Brain microvascular endothelial cell (primary cell): ENCODE measurements around the gene PCDH1.

Experiments
- DNase-seq: peaks from one replicate; pipeline ENCODE4 v3.0.0-alpha.2; 2020
- H3K27ac ChIP-seq: fragments of 250-450 bp; sonication (Bioruptor Pico); 2 replicates; pipeline ENCODE4 v1.5.1; 2020; ENCODE audit warnings: mild to moderate bottlenecking, moderate library complexity
- H3K27me3 ChIP-seq: fragments of 250-450 bp; sonication (Bioruptor Pico); replicated peaks from 2 replicates; pipeline ENCODE4 v1.5.1; 2020; ENCODE audit warnings: mild to moderate bottlenecking
- H3K36me3 ChIP-seq: fragments of 250-450 bp; sonication (Bioruptor Pico); replicated peaks from 2 replicates; pipeline ENCODE4 v1.5.1; 2020; ENCODE audit warnings: mild to moderate bottlenecking
- H3K4me3 ChIP-seq: 2 replicates; pipeline ENCODE4 v1.5.1; 2011; ENCODE audit warnings: low read depth, mild to moderate bottlenecking, control low read depth, low read length, moderate library complexity
- CTCF ChIP-seq: IDR thresholded peaks from 2 replicates; pipeline ENCODE4 v1.5.1; 2011; ENCODE audit warnings: low read depth, mild to moderate bottlenecking, moderate library complexity, low read length, control low read depth, inconsistent platforms; ENCODE audit errors: missing control alignments
- in situ Hi-C: cut with HindIII; loops from 2 replicates; pipeline ENCODE4 v1.10.0; 2017; ENCODE audit warnings: low sequenced_read_pairs, low pct_ligation_motif_present

Gene PCDH1

GRCh38 chr5:141914199-141914743, 36.1 kb upstream of the PCDH1 start:
- H3K4me3 ChIP-seq, result peak overlapping the region; percentile 43
- TF ChIP-seq CTCF, result peak; percentile 46
- no peak overlapping the region for H3K27ac ChIP-seq
- no peaks in the 10 kb centered on the region for H3K27me3 ChIP-seq
- no peak for DNase-seq
- in situ Hi-C loops, result no loop called here
- H3K36me3 ChIP-seq, result no peaks in the 10 kb centered on the region

GRCh38 chr5:141913560-141914198, 35.5 kb upstream of the PCDH1 start:
- no peak for DNase-seq
- in situ Hi-C loops, result no loop called here
- TF ChIP-seq CTCF, result no peak
- Histone ChIP-seq H3K36me3 (no peaks in the 10 kb centered on the region), H3K4me3 (peak overlapping the region; percentile 43), H3K27me3 (no peaks in the 10 kb centered on the region), H3K27ac (no peak overlapping the region)

- Histone ChIP-seq H3K27ac (no peak overlapping the region), H3K27me3 (no peaks in the 10 kb centered on the region), H3K36me3 (no peaks in the 10 kb centered on the region), H3K4me3 (no peak overlapping the region)
- DNase-seq, result no peak
- in situ Hi-C loops, result no loop called here
- no peak for TF ChIP-seq CTCF
Observed at GRCh38 chr5:141910271-141910673, 32.1 kb upstream of the PCDH1 start.

GRCh38 chr5:141909212-141909611, 31.0 kb upstream of the PCDH1 start:
- H3K27ac ChIP-seq, result no peak overlapping the region
- DNase-seq, result no peak
- H3K4me3 ChIP-seq, result no peak overlapping the region
- in situ Hi-C loops, result no loop called here
- TF ChIP-seq CTCF, result no peak
- H3K36me3 ChIP-seq, result no peaks in the 10 kb centered on the region
- H3K27me3 ChIP-seq, result no peaks in the 10 kb centered on the region

- peak; percentile 12 for DNase-seq
- no peak overlapping the region for H3K4me3 ChIP-seq
- in situ Hi-C loops, result no loop called here
- no peak for TF ChIP-seq CTCF
- no peaks in the 10 kb centered on the region for H3K27me3 ChIP-seq
- no peaks in the 10 kb centered on the region for H3K36me3 ChIP-seq
- H3K27ac ChIP-seq, result no peak overlapping the region
Observed at GRCh38 chr5:141908796-141909195, 30.6 kb upstream of the PCDH1 start.

- no peak for DNase-seq
- in situ Hi-C loops, result no loop called here
- Histone ChIP-seq H3K36me3 (no peaks in the 10 kb centered on the region), H3K27ac (no peak overlapping the region), H3K27me3 (no peaks in the 10 kb centered on the region), H3K4me3 (no peak overlapping the region)
- no peak for TF ChIP-seq CTCF
Observed at GRCh38 chr5:141906972-141907371, 28.8 kb upstream of the PCDH1 start.
